GM12873 (cell line): ENCODE measurements around the gene KIAA1210.
A peak's percentile ranks its signal among the peaks of the same experiment; 100 is the strongest.

ENCODE experiments used
- TF ChIP-seq, protein P1 (sequence below): IDR thresholded peaks from 2 replicates; pipeline ENCODE4 v1.5.1; 2012; ENCODE audit warnings: low read depth, mild to moderate bottlenecking, moderate library complexity, low read length, control low read depth; ENCODE audit not compliant: insufficient read depth; ENCODE audit errors: missing control alignments

Gene KIAA1210

DNA sequence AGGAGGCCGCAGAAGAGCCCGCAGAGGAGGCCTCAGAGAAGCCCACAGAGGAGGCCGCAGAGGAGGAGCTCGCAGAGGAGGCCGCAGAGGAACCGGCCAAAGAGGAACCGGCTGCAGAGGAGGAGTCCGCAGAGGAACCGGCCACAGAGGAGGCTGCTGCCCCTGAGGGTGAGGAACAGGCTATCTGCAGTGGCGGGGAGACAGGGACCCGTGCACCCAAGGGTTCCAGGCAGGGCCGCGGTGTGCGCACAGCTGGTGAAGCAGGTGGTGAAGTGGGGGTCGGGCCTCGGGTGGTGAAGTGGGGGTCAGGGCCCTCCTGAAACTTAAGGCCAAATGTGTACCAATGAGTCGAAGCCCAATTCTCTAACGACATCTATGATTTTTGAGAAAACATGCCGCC, 53.7 kb downstream of the KIAA1210 start:
- TF ChIP-seq, protein P1, sequence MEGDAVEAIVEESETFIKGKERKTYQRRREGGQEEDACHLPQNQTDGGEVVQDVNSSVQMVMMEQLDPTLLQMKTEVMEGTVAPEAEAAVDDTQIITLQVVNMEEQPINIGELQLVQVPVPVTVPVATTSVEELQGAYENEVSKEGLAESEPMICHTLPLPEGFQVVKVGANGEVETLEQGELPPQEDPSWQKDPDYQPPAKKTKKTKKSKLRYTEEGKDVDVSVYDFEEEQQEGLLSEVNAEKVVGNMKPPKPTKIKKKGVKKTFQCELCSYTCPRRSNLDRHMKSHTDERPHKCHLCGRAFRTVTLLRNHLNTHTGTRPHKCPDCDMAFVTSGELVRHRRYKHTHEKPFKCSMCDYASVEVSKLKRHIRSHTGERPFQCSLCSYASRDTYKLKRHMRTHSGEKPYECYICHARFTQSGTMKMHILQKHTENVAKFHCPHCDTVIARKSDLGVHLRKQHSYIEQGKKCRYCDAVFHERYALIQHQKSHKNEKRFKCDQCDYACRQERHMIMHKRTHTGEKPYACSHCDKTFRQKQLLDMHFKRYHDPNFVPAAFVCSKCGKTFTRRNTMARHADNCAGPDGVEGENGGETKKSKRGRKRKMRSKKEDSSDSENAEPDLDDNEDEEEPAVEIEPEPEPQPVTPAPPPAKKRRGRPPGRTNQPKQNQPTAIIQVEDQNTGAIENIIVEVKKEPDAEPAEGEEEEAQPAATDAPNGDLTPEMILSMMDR: no peak

DNA sequence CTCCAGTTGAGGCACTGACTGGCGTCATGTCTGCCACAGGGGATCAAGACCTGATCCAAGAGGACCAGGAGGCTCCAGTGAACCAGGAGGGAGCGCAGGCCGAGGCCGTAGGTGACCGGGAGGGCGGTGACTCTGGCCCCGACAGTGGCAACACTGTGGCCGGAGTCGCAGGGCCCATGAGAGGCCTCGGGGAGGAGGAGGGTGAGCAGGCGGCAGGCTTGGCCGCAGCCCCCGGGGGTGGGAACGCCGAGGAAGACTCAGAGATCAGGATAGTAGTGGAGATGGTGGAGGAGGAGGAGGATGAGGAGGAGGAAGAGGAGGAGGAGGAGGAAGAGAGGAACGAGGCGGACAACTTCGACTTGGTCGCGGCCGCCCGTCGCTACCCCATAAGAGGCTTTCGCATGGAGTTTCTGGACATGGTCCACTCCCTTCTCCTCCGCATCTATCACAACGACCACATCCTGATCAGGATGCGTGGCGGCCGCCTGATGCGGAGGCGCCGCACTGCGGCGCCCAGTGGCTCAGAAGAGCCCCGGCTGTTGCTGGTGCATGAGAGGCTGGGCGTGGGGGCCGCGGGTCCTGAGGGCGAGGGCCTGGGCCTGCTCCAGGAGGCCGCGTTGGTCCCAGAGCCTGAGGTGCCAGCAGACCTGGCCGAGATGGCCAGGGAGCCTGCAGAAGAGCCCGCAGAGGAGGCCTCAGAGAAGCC, 54.3 kb downstream of the KIAA1210 start:
- TF ChIP-seq, protein P1: no peak

DNA sequence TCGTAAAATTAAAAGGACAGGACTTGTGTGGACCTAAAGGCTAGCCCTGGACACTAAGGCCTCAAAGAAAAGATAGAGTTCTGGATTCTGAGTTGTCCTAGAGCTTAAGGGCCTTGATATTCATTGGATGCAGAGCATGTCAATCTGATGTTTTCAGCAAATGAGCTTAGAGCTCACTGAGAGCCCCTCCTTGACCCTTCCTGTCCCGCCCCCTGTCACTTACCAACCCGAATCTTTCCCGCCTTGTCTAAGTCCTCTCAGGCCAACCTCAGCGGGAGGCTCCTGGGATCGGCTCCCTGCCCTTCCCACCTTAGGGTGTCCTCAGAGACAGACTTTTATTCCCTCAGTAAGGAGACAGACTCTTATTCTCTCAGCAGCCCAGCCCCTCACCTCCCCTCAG, 54.9 kb downstream of the KIAA1210 start, which contains the start of gene CT47C1:
CT47C1 (plus strand) TSS at position 250 of the 400 bp plus-strand sequence. CDS start 233 bp downstream, outside the sequence.
- TF ChIP-seq, protein P1: no peak

DNA sequence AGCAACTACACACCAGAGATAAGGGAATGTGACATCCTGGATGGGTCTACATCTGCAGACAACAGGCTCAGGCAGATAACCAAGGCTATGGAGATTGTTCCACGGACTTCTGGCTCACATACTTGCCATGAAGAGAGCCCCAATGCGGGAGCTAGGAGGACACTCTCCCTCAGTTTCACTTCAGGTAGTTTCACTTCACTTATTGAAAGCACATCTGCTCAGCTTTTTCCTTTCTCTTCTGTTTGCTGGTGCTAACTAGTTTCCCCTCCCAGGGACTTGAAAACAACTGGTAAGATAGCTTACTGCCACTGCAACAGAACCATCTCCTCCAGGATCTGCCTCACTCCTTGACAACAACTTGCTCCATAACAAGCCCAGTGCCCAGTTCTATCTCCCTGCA, 56.2 kb downstream of the KIAA1210 start:
- TF ChIP-seq, protein P1: no peak

DNA sequence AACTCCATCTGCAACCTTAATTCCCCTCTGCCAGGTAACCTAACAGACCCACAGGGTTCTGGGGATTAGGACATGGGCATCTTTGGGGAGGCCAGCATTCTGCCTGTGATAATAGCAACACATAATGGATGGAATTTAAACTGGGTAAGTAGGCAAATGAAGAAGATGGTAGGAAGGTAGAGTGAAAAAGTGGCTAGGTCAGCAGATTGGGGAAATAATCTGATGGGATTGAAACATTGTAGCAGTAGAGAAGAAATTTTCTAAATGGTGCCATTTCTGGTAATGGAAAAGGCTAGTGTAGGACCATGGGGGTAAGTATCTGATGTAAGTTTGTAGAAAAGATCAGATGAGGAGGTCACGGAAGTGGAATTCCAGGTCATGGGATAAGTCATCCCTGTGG, 57.9 kb downstream of the KIAA1210 start:
- TF ChIP-seq, protein P1: no peak

DNA sequence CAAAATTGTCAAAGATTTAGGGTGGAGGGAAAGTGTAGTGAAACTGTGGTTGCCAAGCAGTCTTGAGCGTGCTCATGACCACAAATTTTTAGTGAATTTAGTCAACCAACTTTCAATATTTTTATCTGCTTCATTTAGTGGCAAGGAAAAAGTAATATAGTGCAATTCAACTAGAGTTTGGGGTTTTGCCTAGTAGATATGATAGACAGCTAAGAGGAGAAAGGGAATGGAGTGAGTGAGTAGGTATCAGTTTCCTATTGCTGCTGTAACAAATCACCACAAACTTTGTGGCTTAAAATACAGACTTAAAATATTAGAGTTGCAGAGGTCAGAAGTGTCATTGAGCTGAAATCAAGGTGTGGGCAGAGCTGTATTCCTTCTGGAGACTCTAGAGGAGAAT, 58.5 kb downstream of the KIAA1210 start:
- TF ChIP-seq, protein P1: no peak

DNA sequence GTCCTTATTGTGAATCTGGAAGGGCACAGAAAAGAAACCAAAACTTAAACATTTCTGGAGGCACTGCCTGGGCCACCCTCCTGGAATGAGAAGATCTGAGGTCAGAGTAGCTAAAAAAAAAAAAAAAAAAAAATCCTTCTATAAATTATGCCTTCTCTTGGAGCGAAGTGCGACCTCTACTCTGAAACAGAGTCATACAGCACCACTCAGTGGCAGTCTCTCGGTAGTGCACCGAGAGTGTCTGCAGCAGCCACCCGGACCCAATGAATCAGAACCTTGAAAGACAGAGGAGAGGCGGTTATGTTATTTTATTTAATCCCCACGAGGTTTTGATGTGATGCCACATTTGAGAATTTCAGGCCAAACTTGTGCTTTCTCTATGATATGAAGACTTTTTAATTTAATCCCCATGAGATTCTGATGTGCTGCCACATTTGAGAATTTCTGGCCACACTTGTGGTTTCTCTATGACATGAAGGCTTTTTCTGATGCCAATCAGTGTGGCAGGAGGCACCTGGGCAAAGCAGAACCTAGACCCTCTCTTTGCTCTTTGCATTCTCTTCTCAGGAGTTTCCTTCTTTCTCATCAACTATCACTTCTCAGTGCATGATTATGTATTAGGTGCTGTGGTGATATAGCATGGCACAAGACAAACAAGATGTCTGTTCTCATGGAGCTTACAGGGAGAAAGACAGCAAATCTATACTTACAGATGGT, 60.4 kb downstream of the KIAA1210 start:
- TF ChIP-seq, protein P1: peak; percentile 65
